Ammon's horn (tissue), 1 donor: Measurements from ENCODE around the gene DENND1A.

Experiments
- DNase-seq: peaks from one replicate; pipeline ENCODE4 v3.0.0-alpha.2; 2016; ENCODE audit warnings: low spot score

Gene DENND1A

GRCh38 chr9:123864251-123864650 is 65.7 kb downstream of the DENND1A start:
- DNase-seq = no peak

GRCh38 chr9:123863164-123863855 is 66.6 kb downstream of the DENND1A start:
- no peak for DNase-seq

GRCh38 chr9:123861756-123862120 is 68.2 kb downstream of the DENND1A start:
- no peak for DNase-seq

- peak; percentile 28 for DNase-seq
Observed at GRCh38 chr9:123861086-123861755, 68.7 kb downstream of the DENND1A start.

- no peak for DNase-seq
Observed at GRCh38 chr9:123860603-123861002, 69.3 kb downstream of the DENND1A start.

- DNase-seq = no peak
Observed at GRCh38 chr9:123852403-123852802, 77.5 kb downstream of the DENND1A start.

GRCh38 chr9:123851851-123852250 is 78.1 kb downstream of the DENND1A start:
- DNase-seq = no peak

GRCh38 chr9:123848447-123849085 is 81.4 kb downstream of the DENND1A start:
- no peak for DNase-seq

- no peak for DNase-seq
Observed at GRCh38 chr9:123846966-123847365, 83.0 kb downstream of the DENND1A start.

GRCh38 chr9:123843703-123844102 is 86.2 kb downstream of the DENND1A start:
- DNase-seq = no peak

GRCh38 chr9:123835821-123836220 is 94.1 kb downstream of the DENND1A start:
- DNase-seq = no peak

- peak; percentile 50 for DNase-seq
Observed at GRCh38 chr9:123834889-123835562, 94.9 kb downstream of the DENND1A start.

GRCh38 chr9:123834218-123834888 is 95.6 kb downstream of the DENND1A start:
- DNase-seq = peak; percentile 11

GRCh38 chr9:123832858-123833650 is 96.9 kb downstream of the DENND1A start:
- no peak for DNase-seq

GRCh38 chr9:123832176-123832575 is 97.8 kb downstream of the DENND1A start:
- DNase-seq = no peak

- no peak for DNase-seq
Observed at GRCh38 chr9:123828449-123828848, 101.5 kb downstream of the DENND1A start.

- no peak for DNase-seq
Observed at GRCh38 chr9:123825342-123826060, 104.4 kb downstream of the DENND1A start.

GRCh38 chr9:123823194-123823947 is 106.6 kb downstream of the DENND1A start:
- DNase-seq = no peak

GRCh38 chr9:123821619-123822018 is 108.3 kb downstream of the DENND1A start:
- no peak for DNase-seq

GRCh38 chr9:123820139-123820538 is 109.8 kb downstream of the DENND1A start:
- DNase-seq = no peak
